DND-41 (cell line): ENCODE data around the gene NKX3-2.

Source experiments
- CTCF ChIP-seq: IDR thresholded peaks from 2 replicates; pipeline ENCODE4 v1.5.1; 2012; ENCODE audit warnings: borderline replicate concordance, low read length, moderate library complexity, mild to moderate bottlenecking; ENCODE audit not compliant: poor library complexity, severe bottlenecking; ENCODE audit errors: extremely low read depth
- EZH2 ChIP-seq: IDR thresholded peaks from 3 replicates; pipeline ENCODE4 v1.6.1; 2012; ENCODE audit warnings: borderline replicate concordance, low read depth, mild to moderate bottlenecking, moderate library complexity, low read length, inconsistent platforms; ENCODE audit not compliant: severe bottlenecking

- no peak for TF ChIP-seq CTCF
- no peak for TF ChIP-seq EZH2
These were observed 2.7 kb upstream of the NKX3-2 start for GRCh38 chr4:13546941-13547484.
